CD4-positive, CD25-positive, alpha-beta regulatory T cell (primary cell): ENCODE measurements around the gene RANBP3. TPM values are rescaled to one million over a fixed set of nuclear protein-coding genes. Genes with fewer than 3 reads are reported as not detected.

Source experiments
- ATAC-seq, 2 donors: fragments of 150-1000 bp; cut with Tn5 transposase; one replicate each; pipeline ENCODE4 v1.10.0; 2021; ENCODE audit warnings: low read depth in 2 of 2, moderate number of reproducible peaks in 2 of 2, moderate library complexity in 1 of 2
- DNase-seq, 3 donors: peaks; one replicate each; pipeline versions ENCODE4 v3.0.0 to v3.0.0-alpha.2; 2012 to 2022; ENCODE audit warnings: mixed read lengths in 1 of 3
- H3K27ac ChIP-seq: one replicate; pipeline ENCODE4 v1.7.0; 2013; ENCODE audit warnings: mild to moderate bottlenecking, low read length; ENCODE audit not compliant: insufficient read depth, poor library complexity, severe bottlenecking
- H3K27me3 ChIP-seq: one replicate; pipeline ENCODE4 v1.7.0; 2013; ENCODE audit warnings: low read length; ENCODE audit not compliant: control insufficient read depth, insufficient read depth
- H3K36me3 ChIP-seq: one replicate; pipeline ENCODE4 v1.7.0; 2013; ENCODE audit warnings: mild to moderate bottlenecking, low read length, moderate library complexity; ENCODE audit not compliant: control insufficient read depth, insufficient read depth
- H3K4me1 ChIP-seq: 2 replicates; pipeline ENCODE4 v1.7.0; 2013; ENCODE audit warnings: mild to moderate bottlenecking, low read length; ENCODE audit not compliant: insufficient read depth, control insufficient read depth, poor library complexity, severe bottlenecking
- H3K4me3 ChIP-seq: one replicate; pipeline ENCODE4 v1.7.0; 2013; ENCODE audit warnings: low read depth, mild to moderate bottlenecking, low read length, moderate library complexity
- H3K9me3 ChIP-seq, 2 experiments: 1 replicate in 1 of 2; 2 replicates in 1 of 2; pipeline ENCODE4 v1.7.0; 2013; ENCODE audit warnings: low read length in 2 of 2, mild to moderate bottlenecking in 1 of 2, moderate library complexity in 1 of 2; ENCODE audit not compliant: control insufficient read depth in 2 of 2
- H3K27ac Mint-ChIP-seq, 3 donors: one replicate each; pipeline ENCODE4 v1.8.0; 2020 to 2022; ENCODE audit warnings: mild to moderate bottlenecking in 3 of 3, mixed read lengths in 3 of 3, moderate library complexity in 2 of 3
- H3K27me3 Mint-ChIP-seq: one replicate; pipeline ENCODE4 v1.8.0; 2022; ENCODE audit warnings: mild to moderate bottlenecking, mixed read lengths
- H3K36me3 Mint-ChIP-seq: one replicate; pipeline ENCODE4 v1.8.0; 2020; ENCODE audit warnings: mixed read lengths
- H3K4me1 Mint-ChIP-seq, 4 donors: one replicate each; pipeline ENCODE4 v1.8.0; 2020 to 2022; ENCODE audit warnings: mixed read lengths in 4 of 4, mild to moderate bottlenecking in 1 of 4
- H3K4me3 Mint-ChIP-seq, 4 donors: one replicate each; pipeline ENCODE4 v1.8.0; 2020 to 2022; ENCODE audit warnings: mild to moderate bottlenecking in 4 of 4, mixed read lengths in 4 of 4, moderate library complexity in 3 of 4
- H3K9me3 Mint-ChIP-seq, 7 donors: one replicate each; pipeline ENCODE4 v1.8.0; 2020 to 2022; ENCODE audit warnings: mixed read lengths in 7 of 7, mild to moderate bottlenecking in 3 of 7, moderate library complexity in 2 of 7
- polyA plus RNA-seq, 4 donors: library from polyadenylated mRNA; unstranded; fragments of 300-500 nt; fragmentation: Illumina TruSeq; gene quantifications; one replicate each; pipeline ENCODE4 v1.2.3, GENCODE V29; 2021
- total RNA-seq: library from RNA; stranded (reverse); gene quantifications from one replicate; pipeline ENCODE4 v1.2.3, GENCODE V29; 2022

Gene RANBP3
- total and polyA plus RNA-seq, 5 donors from 2014 or later: 8.0 to 106 (median 11.1) TPM

GRCh38 chr19:6005321-6006069 lies 27.6 kb upstream of the RANBP3 start:
- no peak overlapping the region for H3K27ac Mint-ChIP-seq
- no peaks in the 10 kb centered on the region for H3K36me3 ChIP-seq
- no peaks in the 10 kb centered on the region for H3K9me3 ChIP-seq
- DNase-seq: no peak
- ATAC-seq: no peak
- H3K27me3 Mint-ChIP-seq: no peaks in the 10 kb centered on the region
- no peak overlapping the region for H3K4me3 Mint-ChIP-seq
- no peaks in the 10 kb centered on the region for H3K27me3 ChIP-seq
- peaks cover 14% of the 10 kb centered on the region for H3K36me3 Mint-ChIP-seq
- H3K4me1 Mint-ChIP-seq: peaks cover 0 to 4% (median 0%) of the 10 kb centered on the region in 4 donors
- no peak overlapping the region for H3K27ac ChIP-seq
- H3K9me3 Mint-ChIP-seq: no peaks in the 10 kb centered on the region
- no peak overlapping the region for H3K4me3 ChIP-seq
- no peaks in the 10 kb centered on the region for H3K4me1 ChIP-seq

GRCh38 chr19:6003976-6004375 lies 26.0 kb upstream of the RANBP3 start:
- H3K4me1 Mint-ChIP-seq: peaks cover 0 to 4% (median 0%) of the 10 kb centered on the region in 4 donors
- no peaks in the 10 kb centered on the region for H3K4me1 ChIP-seq
- H3K9me3 ChIP-seq: no peaks in the 10 kb centered on the region
- H3K4me3 ChIP-seq: no peak overlapping the region
- H3K36me3 Mint-ChIP-seq: peaks cover 18% of the 10 kb centered on the region
- no peak for DNase-seq
- no peaks in the 10 kb centered on the region for H3K27me3 ChIP-seq
- H3K9me3 Mint-ChIP-seq: peaks cover 0 to 2% (median 0%) of the 10 kb centered on the region in 7 donors
- no peak overlapping the region for H3K27ac Mint-ChIP-seq
- H3K27me3 Mint-ChIP-seq: peaks cover 4% of the 10 kb centered on the region
- no peak overlapping the region for H3K27ac ChIP-seq
- ATAC-seq: no peak
- no peak overlapping the region for H3K4me3 Mint-ChIP-seq
- no peaks in the 10 kb centered on the region for H3K36me3 ChIP-seq

DNA sequence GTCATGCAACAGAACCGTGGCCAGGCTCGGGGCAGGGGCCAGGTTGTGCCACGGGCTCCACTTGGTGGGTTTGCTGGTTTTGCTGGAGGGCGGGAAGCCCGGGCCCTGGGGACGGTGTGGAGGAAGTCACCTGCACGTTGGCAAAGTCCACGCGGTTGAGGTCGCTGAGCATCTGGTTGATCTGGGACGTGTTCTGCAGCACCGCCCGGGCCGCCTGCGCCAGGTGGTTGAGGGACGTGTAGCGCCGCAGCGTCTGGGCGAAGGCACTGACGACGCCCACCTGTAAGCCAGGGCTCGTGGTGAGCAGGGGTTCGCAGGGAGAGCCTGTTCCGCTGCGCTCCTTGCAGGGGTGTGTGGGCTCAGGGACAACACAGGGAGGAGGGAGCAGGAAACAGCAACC lies 24.7 kb upstream of the RANBP3 start:
- Mint-ChIP-seq H3K36me3 (peaks cover 17% of the 10 kb centered on the region), H3K27me3 (peaks cover 4% of the 10 kb centered on the region), H3K4me1 (peaks cover 0 to 2% (median 0%) of the 10 kb centered on the region in 4 donors), H3K4me3 (no peak overlapping the region), H3K9me3 (peaks cover 0 to 2% (median 0%) of the 10 kb centered on the region in 7 donors), H3K27ac (no peak overlapping the region)
- H3K27me3 ChIP-seq: no peaks in the 10 kb centered on the region
- no peak overlapping the region for H3K27ac ChIP-seq
- ATAC-seq (no peak), DNase-seq (no peak)
- no peaks in the 10 kb centered on the region for H3K36me3 ChIP-seq
- H3K9me3 ChIP-seq: no peaks in the 10 kb centered on the region
- H3K4me1 ChIP-seq: no peaks in the 10 kb centered on the region
- H3K4me3 ChIP-seq: no peak overlapping the region

GRCh38 chr19:6000228-6000847 lies 22.4 kb upstream of the RANBP3 start:
- no peak overlapping the region for H3K27ac Mint-ChIP-seq
- peaks cover 15% of the 10 kb centered on the region for H3K36me3 Mint-ChIP-seq
- H3K4me1 Mint-ChIP-seq: peaks cover 0 to 2% (median 0%) of the 10 kb centered on the region in 4 donors
- no peak overlapping the region for H3K27ac ChIP-seq
- ATAC-seq: no peak
- H3K27me3 ChIP-seq: no peaks in the 10 kb centered on the region
- H3K27me3 Mint-ChIP-seq: peaks cover 4% of the 10 kb centered on the region
- H3K4me3 Mint-ChIP-seq: no peak overlapping the region
- H3K4me3 ChIP-seq: no peak overlapping the region
- no peaks in the 10 kb centered on the region for H3K36me3 ChIP-seq
- no peaks in the 10 kb centered on the region for H3K4me1 ChIP-seq
- DNase-seq: no peak
- no peaks in the 10 kb centered on the region for H3K9me3 ChIP-seq
- peaks cover 0 to 2% (median 0%) of the 10 kb centered on the region in 7 donors for H3K9me3 Mint-ChIP-seq

DNA sequence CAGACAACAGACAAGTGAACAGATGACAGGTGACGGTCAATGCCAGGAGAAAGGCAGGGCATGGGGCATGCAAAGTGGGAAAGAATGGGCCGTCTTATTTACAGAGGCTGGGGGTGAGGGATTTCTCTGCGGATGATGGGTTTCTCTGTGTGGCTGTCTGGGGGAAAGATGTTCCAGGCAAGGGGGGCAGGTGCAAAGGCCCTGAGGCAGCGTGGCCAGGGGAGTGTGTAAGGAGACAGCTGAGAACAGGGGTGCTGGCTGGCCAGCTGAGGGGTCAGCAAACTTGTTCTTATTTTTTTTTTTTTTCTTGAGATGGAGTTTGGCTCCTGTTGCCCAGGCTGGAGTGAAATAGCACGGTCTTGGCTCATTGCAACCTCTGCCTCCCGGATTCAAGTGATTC lies 21.8 kb upstream of the RANBP3 start:
- H3K9me3 Mint-ChIP-seq: peaks cover 0 to 2% (median 0%) of the 10 kb centered on the region in 7 donors
- Histone ChIP-seq H3K9me3 (no peaks in the 10 kb centered on the region), H3K27ac (no peak overlapping the region), H3K4me3 (no peak overlapping the region), H3K27me3 (no peaks in the 10 kb centered on the region), H3K36me3 (no peaks in the 10 kb centered on the region), H3K4me1 (no peaks in the 10 kb centered on the region)
- peaks cover 0 to 2% (median 0%) of the 10 kb centered on the region in 4 donors for H3K4me1 Mint-ChIP-seq
- H3K27ac Mint-ChIP-seq: no peak overlapping the region
- ATAC-seq: no peak
- no peak overlapping the region for H3K4me3 Mint-ChIP-seq
- no peak for DNase-seq
- H3K36me3 Mint-ChIP-seq: peaks cover 15% of the 10 kb centered on the region
- peaks cover 4% of the 10 kb centered on the region for H3K27me3 Mint-ChIP-seq

DNA sequence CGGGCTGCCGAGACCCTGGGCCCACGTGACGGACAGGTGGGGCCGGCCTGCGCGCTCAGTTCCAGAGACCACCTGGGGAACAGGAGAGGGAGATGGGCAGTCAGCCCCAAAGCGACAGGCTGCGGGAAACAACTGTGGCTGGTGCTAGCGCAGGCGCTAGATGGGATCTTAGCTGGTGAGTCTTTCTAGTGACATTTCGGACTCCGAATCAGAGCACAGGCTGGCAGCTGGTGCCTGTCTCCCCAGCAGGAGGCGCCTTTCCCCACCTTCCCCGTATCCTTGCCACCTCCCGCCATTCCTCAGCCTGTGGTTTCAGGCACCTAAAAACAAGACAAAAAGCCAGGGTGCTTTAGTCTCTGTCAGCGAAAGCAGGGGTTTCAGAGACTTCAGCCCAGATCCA lies 19.4 kb upstream of the RANBP3 start:
- no peaks in the 10 kb centered on the region for H3K9me3 ChIP-seq
- no peak overlapping the region for H3K27ac ChIP-seq
- H3K9me3 Mint-ChIP-seq: peaks cover 0 to 2% (median 0%) of the 10 kb centered on the region in 7 donors
- no peak overlapping the region for H3K4me3 Mint-ChIP-seq
- no peaks in the 10 kb centered on the region for H3K4me1 ChIP-seq
- no peaks in the 10 kb centered on the region for H3K4me1 Mint-ChIP-seq
- H3K27me3 Mint-ChIP-seq: peaks cover 4% of the 10 kb centered on the region
- no peaks in the 10 kb centered on the region for H3K27me3 ChIP-seq
- H3K36me3 Mint-ChIP-seq: peaks cover 15% of the 10 kb centered on the region
- no peaks in the 10 kb centered on the region for H3K36me3 ChIP-seq
- H3K4me3 ChIP-seq: no peak overlapping the region
- DNase-seq (no peak), ATAC-seq (no peak)
- no peak overlapping the region for H3K27ac Mint-ChIP-seq

GRCh38 chr19:5996623-5997320 lies 18.8 kb upstream of the RANBP3 start:
- no peak for ATAC-seq
- no peaks in the 10 kb centered on the region for H3K4me1 Mint-ChIP-seq

More at GRCh38 chr19:5996623-5997320, 18.8 kb upstream of the RANBP3 start:
- H3K9me3 Mint-ChIP-seq: peaks cover 0 to 2% (median 0%) of the 10 kb centered on the region in 7 donors
- H3K36me3 ChIP-seq: no peaks in the 10 kb centered on the region
- no peak overlapping the region for H3K4me3 Mint-ChIP-seq
- peaks cover 11% of the 10 kb centered on the region for H3K36me3 Mint-ChIP-seq
- H3K9me3 ChIP-seq: no peaks in the 10 kb centered on the region
- no peaks in the 10 kb centered on the region for H3K27me3 ChIP-seq
- H3K4me3 ChIP-seq: no peak overlapping the region
- no peak for DNase-seq
- no peak overlapping the region for H3K27ac Mint-ChIP-seq
- no peak overlapping the region for H3K27ac ChIP-seq
- H3K4me1 ChIP-seq: no peaks in the 10 kb centered on the region
- peaks cover 4% of the 10 kb centered on the region for H3K27me3 Mint-ChIP-seq
